ENCODE results near the gene SPTBN1. TPM values are rescaled to one million over a fixed set of nuclear protein-coding genes. Genes with fewer than 3 reads are reported as not detected.
A peak's percentile ranks its signal among the peaks of the same experiment; 100 is the strongest.

Gene SPTBN1
- total RNA-seq, 1 experiment from 2014 or later, result 262 TPM

- Histone ChIP-seq H3K9me3 (ENCODE audit: insufficient read depth, low read depth) (no peaks in the 10 kb centered on the region), H3K36me3 (ENCODE audit: low read depth) (no peaks in the 10 kb centered on the region), H3K27me3 (ENCODE audit: insufficient read depth, low read depth) (no peaks in the 10 kb centered on the region; the same call in 1 of the 2 replicates), H3K4me1 (replicated peaks; ENCODE audit: insufficient read depth) (peaks cover 28% of the 10 kb centered on the region), H3K4me2 (peak overlapping the region; percentile 97), H3K9me2 (ENCODE audit: insufficient read depth) (no peaks in the 10 kb centered on the region), H3K4me3 (peak overlapping the region; percentile 68), H4K20me1 (ENCODE audit: insufficient read depth) (no peaks in the 10 kb centered on the region), H3K79me2 (ENCODE audit: low read depth) (no peaks in the 10 kb centered on the region), H2AFZ (peak overlapping the region; percentile 97; the same call in 1 of the 2 replicates), H3F3A (ENCODE audit: insufficient read depth, low read depth) (peaks cover 16% of the 10 kb centered on the region), H3K27ac (no peak overlapping the region)
- BruUV-seq (replicated peaks), result TSS peak; percentile 80
- CTCF ChIA-PET, result no interaction called here
- TF ChIP-seq, protein P1, sequence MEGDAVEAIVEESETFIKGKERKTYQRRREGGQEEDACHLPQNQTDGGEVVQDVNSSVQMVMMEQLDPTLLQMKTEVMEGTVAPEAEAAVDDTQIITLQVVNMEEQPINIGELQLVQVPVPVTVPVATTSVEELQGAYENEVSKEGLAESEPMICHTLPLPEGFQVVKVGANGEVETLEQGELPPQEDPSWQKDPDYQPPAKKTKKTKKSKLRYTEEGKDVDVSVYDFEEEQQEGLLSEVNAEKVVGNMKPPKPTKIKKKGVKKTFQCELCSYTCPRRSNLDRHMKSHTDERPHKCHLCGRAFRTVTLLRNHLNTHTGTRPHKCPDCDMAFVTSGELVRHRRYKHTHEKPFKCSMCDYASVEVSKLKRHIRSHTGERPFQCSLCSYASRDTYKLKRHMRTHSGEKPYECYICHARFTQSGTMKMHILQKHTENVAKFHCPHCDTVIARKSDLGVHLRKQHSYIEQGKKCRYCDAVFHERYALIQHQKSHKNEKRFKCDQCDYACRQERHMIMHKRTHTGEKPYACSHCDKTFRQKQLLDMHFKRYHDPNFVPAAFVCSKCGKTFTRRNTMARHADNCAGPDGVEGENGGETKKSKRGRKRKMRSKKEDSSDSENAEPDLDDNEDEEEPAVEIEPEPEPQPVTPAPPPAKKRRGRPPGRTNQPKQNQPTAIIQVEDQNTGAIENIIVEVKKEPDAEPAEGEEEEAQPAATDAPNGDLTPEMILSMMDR (conservative IDR thresholded peaks at IDR 0.05), result no peak
- POLR2A ChIA-PET (ENCODE audit: unreplicated experiment), result no interaction called here
- intact Hi-C loops (cut with micrococcal nuclease; ENCODE audit: unreplicated experiment), result loop anchor here (5.0 to 10.0 kb wide), 2 partner anchors 38 to 340 kb away; partner anchors contain the start of gene ACYP2
- DNase-seq, result peak in 1 of 2 experiments; percentile 35
Measured at GRCh38 chr2:54455131-54455562, 980 bp upstream of the SPTBN1 start.

DNA sequence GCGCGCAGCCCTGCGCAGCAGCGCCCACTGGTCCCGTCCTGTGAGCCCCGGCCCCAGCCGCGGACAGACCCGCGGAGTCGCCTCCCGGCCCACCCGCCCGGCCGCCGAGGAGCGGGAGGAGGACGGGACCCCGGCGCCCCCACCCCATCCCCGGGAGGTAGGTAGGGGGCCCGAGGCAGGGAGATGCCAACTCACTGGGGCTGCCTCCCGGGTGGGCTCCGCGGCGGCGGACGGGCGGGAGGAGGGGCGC, 160 bp downstream of the SPTBN1 start:
- Histone ChIP-seq H3K4me2 (peak overlapping the region; percentile 97), H4K20me1 (ENCODE audit: insufficient read depth) (no peaks in the 10 kb centered on the region), H3K27me3 (ENCODE audit: insufficient read depth, low read depth) (no peaks in the 10 kb centered on the region; the same call in 1 of the 2 replicates), H3K4me3 (peak overlapping the region; percentile 68; the same call in 1 of the 2 replicates), H3K9me2 (ENCODE audit: insufficient read depth) (no peaks in the 10 kb centered on the region), H3K36me3 (ENCODE audit: low read depth) (no peaks in the 10 kb centered on the region), H3F3A (ENCODE audit: insufficient read depth, low read depth) (peaks cover 16% of the 10 kb centered on the region), H3K27ac (no peak overlapping the region), H3K4me1 (replicated peaks; ENCODE audit: insufficient read depth) (peaks cover 28% of the 10 kb centered on the region), H3K9me3 (ENCODE audit: insufficient read depth, low read depth) (no peaks in the 10 kb centered on the region), H3K79me2 (ENCODE audit: low read depth) (no peaks in the 10 kb centered on the region), H2AFZ (no peak overlapping the region)
- POLR2A ChIA-PET (ENCODE audit: unreplicated experiment), result no interaction called here
- no peak for DNase-seq
- TF ChIP-seq EZH2 (IDR thresholded peaks at IDR 0.05; ENCODE audit: low read depth), result no peak
- TF ChIP-seq, protein P1 (conservative IDR thresholded peaks at IDR 0.05), result no peak
- CTCF ChIA-PET, result no interaction called here
- intact Hi-C loops (cut with micrococcal nuclease; ENCODE audit: unreplicated experiment), result loop anchor here (1.0 to 10.0 kb wide), 6 partner anchors 26 to 341 kb away; partner anchors contain the start of gene ACYP2
- BruUV-seq (replicated peaks), result no TSS peak

GRCh38 chr2:54456612-54457322, 640 bp downstream of the SPTBN1 start:
- Histone ChIP-seq H3K79me2 (ENCODE audit: low read depth) (no peaks in the 10 kb centered on the region), H3K27me3 (ENCODE audit: insufficient read depth, low read depth) (no peaks in the 10 kb centered on the region; the same call in 1 of the 2 replicates), H3K36me3 (ENCODE audit: low read depth) (no peaks in the 10 kb centered on the region), H3K4me1 (replicated peaks; ENCODE audit: insufficient read depth) (peaks cover 28% of the 10 kb centered on the region), H3K9me3 (ENCODE audit: insufficient read depth, low read depth) (no peaks in the 10 kb centered on the region), H2AFZ (peak overlapping the region; percentile 76), H3K27ac (no peak overlapping the region), H3F3A (ENCODE audit: insufficient read depth, low read depth) (peaks cover 16% of the 10 kb centered on the region), H3K9me2 (ENCODE audit: insufficient read depth) (no peaks in the 10 kb centered on the region), H3K4me2 (peak overlapping the region; percentile 97), H4K20me1 (ENCODE audit: insufficient read depth) (no peaks in the 10 kb centered on the region), H3K4me3 (peak overlapping the region; percentile 68)
- no TSS peak for BruUV-seq (replicated peaks)
- DNase-seq, result peak in 1 of 2 experiments; percentile 58
- TF ChIP-seq, protein P1 (conservative IDR thresholded peaks at IDR 0.05), result no peak
- TF ChIP-seq EZH2 (IDR thresholded peaks at IDR 0.05; ENCODE audit: low read depth), result no peak
- intact Hi-C loops (cut with micrococcal nuclease; ENCODE audit: unreplicated experiment), result loop anchor here (1.0 to 10.0 kb wide), 7 partner anchors 26 to 342 kb away; partner anchors contain the start of gene ACYP2
- ChIA-PET POLR2A (ENCODE audit: unreplicated experiment) (interaction anchor here (0.6 to 1.1 kb wide), 3 partner anchors 67 to 101 kb away, joined by 6 to 19 read pairs (median 6); no protein-coding TSS in a partner anchor), CTCF (interaction anchor here (0.6 to 1.0 kb wide), 2 partner anchors 41 to 53 kb away, joined by 5 to 7 read pairs; no protein-coding TSS in a partner anchor)

Data from PC-9 (cell line).